Measurements from ENCODE around the gene PECR.

PECR gene

GRCh38 chr2:216043949-216044348 is 37.7 kb downstream of the PECR start:
- H3K27me3 ChIP-seq (ENCODE audit: insufficient read depth, insufficient read length) = no peaks in the 10 kb centered on the region
- H3K9ac ChIP-seq (ENCODE audit: insufficient read length, low read depth) = no peak overlapping the region
- H3K4me3 ChIP-seq (ENCODE audit: insufficient read length, low read depth) = no peak overlapping the region
- peaks cover 24% of the 10 kb centered on the region for H3K36me3 ChIP-seq (ENCODE audit: insufficient read depth, insufficient read length, low read length)
- DNase-seq (ENCODE audit: low read depth, low spot score) = no peak
- no peaks in the 10 kb centered on the region for H3K4me1 ChIP-seq (ENCODE audit: insufficient read depth, insufficient read length)
- TF ChIP-seq YY1 (IDR thresholded peaks at IDR 0.05; ENCODE audit: insufficient read depth, insufficient read length) (no peak), SUZ12 (IDR thresholded peaks at IDR 0.05; ENCODE audit: extremely low read depth, insufficient read depth, insufficient read length) (no peak), ZNF274 (IDR thresholded peaks at IDR 0.05; ENCODE audit: low read depth, low read length) (no peak)
- no peaks in the 10 kb centered on the region for H3K9me3 ChIP-seq (ENCODE audit: insufficient read depth, low read length)

- H3K4me1 ChIP-seq (ENCODE audit: insufficient read depth, insufficient read length) = no peaks in the 10 kb centered on the region
- H3K4me3 ChIP-seq (ENCODE audit: insufficient read length, low read depth) = no peak overlapping the region
- no peaks in the 10 kb centered on the region for H3K9me3 ChIP-seq (ENCODE audit: insufficient read depth, low read length)
- H3K36me3 ChIP-seq (ENCODE audit: insufficient read depth, insufficient read length, low read length) = peaks cover 17% of the 10 kb centered on the region
- DNase-seq (ENCODE audit: low read depth, low spot score) = no peak
- H3K27me3 ChIP-seq (ENCODE audit: insufficient read depth, insufficient read length) = no peaks in the 10 kb centered on the region
- TF ChIP-seq YY1 (IDR thresholded peaks at IDR 0.05; ENCODE audit: insufficient read depth, insufficient read length) = no peak
- no peak for TF ChIP-seq ZNF274 (IDR thresholded peaks at IDR 0.05; ENCODE audit: low read depth, low read length)
- TF ChIP-seq SUZ12 (IDR thresholded peaks at IDR 0.05; ENCODE audit: extremely low read depth, insufficient read depth, insufficient read length) = no peak
- no peak overlapping the region for H3K9ac ChIP-seq (ENCODE audit: insufficient read length, low read depth)
These were observed 40.2 kb downstream of the PECR start for GRCh38 chr2:216041438-216041837.

GRCh38 chr2:216039918-216040317 is 41.7 kb downstream of the PECR start:
- TF ChIP-seq YY1 (IDR thresholded peaks at IDR 0.05; ENCODE audit: insufficient read depth, insufficient read length) = no peak
- no peak for TF ChIP-seq SUZ12 (IDR thresholded peaks at IDR 0.05; ENCODE audit: extremely low read depth, insufficient read depth, insufficient read length)
- TF ChIP-seq ZNF274 (IDR thresholded peaks at IDR 0.05; ENCODE audit: low read depth, low read length) = no peak
- H3K9me3 ChIP-seq (ENCODE audit: insufficient read depth, low read length) = no peaks in the 10 kb centered on the region

GRCh38 chr2:216034065-216034464 is 47.5 kb downstream of the PECR start:
- no peaks in the 10 kb centered on the region for H3K4me1 ChIP-seq (ENCODE audit: insufficient read depth, insufficient read length)
- no peak for TF ChIP-seq SUZ12 (IDR thresholded peaks at IDR 0.05; ENCODE audit: extremely low read depth, insufficient read depth, insufficient read length)
- no peak for TF ChIP-seq ZNF274 (IDR thresholded peaks at IDR 0.05; ENCODE audit: low read depth, low read length)
- no peak for TF ChIP-seq YY1 (IDR thresholded peaks at IDR 0.05; ENCODE audit: insufficient read depth, insufficient read length)
- no peaks in the 10 kb centered on the region for H3K9me3 ChIP-seq (ENCODE audit: insufficient read depth, low read length)
- peak; percentile 78 for DNase-seq (ENCODE audit: low read depth, low spot score)
- no peak overlapping the region for H3K4me3 ChIP-seq (ENCODE audit: insufficient read length, low read depth)
- no peaks in the 10 kb centered on the region for H3K27me3 ChIP-seq (ENCODE audit: insufficient read depth, insufficient read length)
- no peak overlapping the region for H3K9ac ChIP-seq (ENCODE audit: insufficient read length, low read depth)
- H3K36me3 ChIP-seq (ENCODE audit: insufficient read depth, insufficient read length, low read length) = peaks cover 6% of the 10 kb centered on the region

More at GRCh38 chr2:216039918-216040317, 41.7 kb downstream of the PECR start:
- Histone ChIP-seq H3K4me3 (ENCODE audit: insufficient read length, low read depth) (no peak overlapping the region), H3K9ac (ENCODE audit: insufficient read length, low read depth) (no peak overlapping the region), H3K27me3 (ENCODE audit: insufficient read depth, insufficient read length) (no peaks in the 10 kb centered on the region), H3K4me1 (ENCODE audit: insufficient read depth, insufficient read length) (no peaks in the 10 kb centered on the region), H3K36me3 (ENCODE audit: insufficient read depth, insufficient read length, low read length) (peaks cover 17% of the 10 kb centered on the region)
- no peak for DNase-seq (ENCODE audit: low read depth, low spot score)

GRCh38 chr2:216033403-216033802 is 48.2 kb downstream of the PECR start:
- Histone ChIP-seq H3K4me3 (ENCODE audit: insufficient read length, low read depth) (no peak overlapping the region), H3K9me3 (ENCODE audit: insufficient read depth, low read length) (no peaks in the 10 kb centered on the region), H3K36me3 (ENCODE audit: insufficient read depth, insufficient read length, low read length) (peaks cover 6% of the 10 kb centered on the region), H3K9ac (ENCODE audit: insufficient read length, low read depth) (no peak overlapping the region), H3K27me3 (ENCODE audit: insufficient read depth, insufficient read length) (no peaks in the 10 kb centered on the region), H3K4me1 (ENCODE audit: insufficient read depth, insufficient read length) (no peaks in the 10 kb centered on the region)
- TF ChIP-seq YY1 (IDR thresholded peaks at IDR 0.05; ENCODE audit: insufficient read depth, insufficient read length) = no peak
- TF ChIP-seq SUZ12 (IDR thresholded peaks at IDR 0.05; ENCODE audit: extremely low read depth, insufficient read depth, insufficient read length) = no peak
- no peak for TF ChIP-seq ZNF274 (IDR thresholded peaks at IDR 0.05; ENCODE audit: low read depth, low read length)
- DNase-seq (ENCODE audit: low read depth, low spot score) = no peak

- DNase-seq (ENCODE audit: low read depth, low spot score) = no peak
- TF ChIP-seq ZNF274 (IDR thresholded peaks at IDR 0.05; ENCODE audit: low read depth, low read length) (no peak), YY1 (IDR thresholded peaks at IDR 0.05; ENCODE audit: insufficient read depth, insufficient read length) (no peak), SUZ12 (IDR thresholded peaks at IDR 0.05; ENCODE audit: extremely low read depth, insufficient read depth, insufficient read length) (no peak)
- H3K36me3 ChIP-seq (ENCODE audit: insufficient read depth, insufficient read length, low read length) = peaks cover 4% of the 10 kb centered on the region
- H3K4me3 ChIP-seq (ENCODE audit: insufficient read length, low read depth) = no peak overlapping the region
- H3K9me3 ChIP-seq (ENCODE audit: insufficient read depth, low read length) = no peaks in the 10 kb centered on the region
- no peak overlapping the region for H3K9ac ChIP-seq (ENCODE audit: insufficient read length, low read depth)
- no peaks in the 10 kb centered on the region for H3K27me3 ChIP-seq (ENCODE audit: insufficient read depth, insufficient read length)
- no peaks in the 10 kb centered on the region for H3K4me1 ChIP-seq (ENCODE audit: insufficient read depth, insufficient read length)
These were observed 49.5 kb downstream of the PECR start for GRCh38 chr2:216031960-216032689.

- no peak for DNase-seq (ENCODE audit: low read depth, low spot score)
- TF ChIP-seq SUZ12 (IDR thresholded peaks at IDR 0.05; ENCODE audit: extremely low read depth, insufficient read depth, insufficient read length) (no peak), YY1 (IDR thresholded peaks at IDR 0.05; ENCODE audit: insufficient read depth, insufficient read length) (no peak), ZNF274 (IDR thresholded peaks at IDR 0.05; ENCODE audit: low read depth, low read length) (no peak)
- H3K4me1 ChIP-seq (ENCODE audit: insufficient read depth, insufficient read length) = no peaks in the 10 kb centered on the region
These were observed 51.4 kb downstream of the PECR start for GRCh38 chr2:216030216-216030615.

More at GRCh38 chr2:216030216-216030615, 51.4 kb downstream of the PECR start:
- Histone ChIP-seq H3K4me3 (ENCODE audit: insufficient read length, low read depth) (no peak overlapping the region), H3K27me3 (ENCODE audit: insufficient read depth, insufficient read length) (no peaks in the 10 kb centered on the region), H3K9me3 (ENCODE audit: insufficient read depth, low read length) (no peaks in the 10 kb centered on the region), H3K9ac (ENCODE audit: insufficient read length, low read depth) (no peak overlapping the region), H3K36me3 (ENCODE audit: insufficient read depth, insufficient read length, low read length) (peaks cover 4% of the 10 kb centered on the region)
